Measurements from ENCODE around the gene OPRM1.

The OPRM1 gene

GRCh38 chr6:154292855-154293519 lies 253.9 kb downstream of the OPRM1 start:
- Histone ChIP-seq H3K4me1 (ENCODE audit: insufficient read depth, low read length) (no peaks in the 10 kb centered on the region), H3K4me2 (ENCODE audit: insufficient read depth, low read length) (no peak overlapping the region), H4K20me1 (ENCODE audit: insufficient read depth, low read length) (no peaks in the 10 kb centered on the region), H3K4me3 (ENCODE audit: low read depth in 1 of 2, low read length in 2 of 2) (no peak overlapping the region), H3K27me3 (ENCODE audit: insufficient read depth, low read length, poor library complexity) (no peaks in the 10 kb centered on the region), H3K27ac (ENCODE audit: low read length) (no peak overlapping the region), H3K36me3 (ENCODE audit: insufficient read depth, low read length) (no peaks in the 10 kb centered on the region), H3K9me3 (ENCODE audit: insufficient read depth, low read length, severe bottlenecking) (peaks cover 4% of the 10 kb centered on the region), H2AFZ (ENCODE audit: low read depth, low read length) (no peak overlapping the region), H3K79me2 (ENCODE audit: insufficient read depth, low read length) (no peaks in the 10 kb centered on the region), H3K9ac (ENCODE audit: low read depth, low read length) (no peak overlapping the region)
- ATAC-seq (ENCODE audit: insufficient read depth, low read depth) = no peak
- TF ChIP-seq CTCF (IDR thresholded peaks at IDR 0.05; ENCODE audit: borderline replicate concordance, extremely low read depth, low read length, poor library complexity, severe bottlenecking) (no peak), EZH2 (IDR thresholded peaks at IDR 0.05; ENCODE audit: borderline replicate concordance, low read depth, low read length, severe bottlenecking) (no peak)
- no peak for DNase-seq

GRCh38 chr6:154295733-154296132 lies 256.7 kb downstream of the OPRM1 start:
- Histone ChIP-seq H3K4me2 (ENCODE audit: insufficient read depth, low read length) (no peak overlapping the region), H3K79me2 (ENCODE audit: insufficient read depth, low read length) (no peaks in the 10 kb centered on the region), H3K4me3 (ENCODE audit: low read depth in 1 of 2, low read length in 2 of 2) (no peak overlapping the region), H3K27me3 (ENCODE audit: insufficient read depth, low read length, poor library complexity) (no peaks in the 10 kb centered on the region), H3K4me1 (ENCODE audit: insufficient read depth, low read length) (no peaks in the 10 kb centered on the region), H4K20me1 (ENCODE audit: insufficient read depth, low read length) (no peaks in the 10 kb centered on the region), H3K9me3 (ENCODE audit: insufficient read depth, low read length, severe bottlenecking) (no peaks in the 10 kb centered on the region), H3K36me3 (ENCODE audit: insufficient read depth, low read length) (no peaks in the 10 kb centered on the region), H2AFZ (ENCODE audit: low read depth, low read length) (no peak overlapping the region), H3K9ac (ENCODE audit: low read depth, low read length) (no peak overlapping the region), H3K27ac (ENCODE audit: low read length) (no peak overlapping the region)
- ATAC-seq (ENCODE audit: insufficient read depth, low read depth) (no peak), DNase-seq (no peak)
- TF ChIP-seq EZH2 (IDR thresholded peaks at IDR 0.05; ENCODE audit: borderline replicate concordance, low read depth, low read length, severe bottlenecking) = no peak
- no peak for TF ChIP-seq CTCF (IDR thresholded peaks at IDR 0.05; ENCODE audit: borderline replicate concordance, extremely low read depth, low read length, poor library complexity, severe bottlenecking)
